Fibroblast of peridontal ligament (primary cell): ENCODE results near the gene RPL22.

ENCODE experiments used
- DNase-seq: peaks from one replicate; pipeline ENCODE4 v3.0.0-alpha.2; 2010; ENCODE audit errors: extremely low read depth

Gene RPL22

GRCh38 chr1:6200188-6200809 is 904 bp upstream of the RPL22 start:
- no peak for DNase-seq

GRCh38 chr1:6198646-6199297 is 623 bp downstream of the RPL22 start:
- DNase-seq = peak; percentile 27

GRCh38 chr1:6197746-6198427 is 1.5 kb downstream of the RPL22 start:
- no peak for DNase-seq

- DNase-seq = no peak
Measured at GRCh38 chr1:6191968-6192367, 7.4 kb downstream of the RPL22 start.

- DNase-seq = peak; percentile 45
Measured at GRCh38 chr1:6188466-6188865, 10.9 kb downstream of the RPL22 start.

- peak; percentile 45 for DNase-seq
Measured at GRCh38 chr1:6185635-6186382, 13.6 kb downstream of the RPL22 start.

- DNase-seq = peak; percentile 85
Measured at GRCh38 chr1:6185151-6185550, 14.2 kb downstream of the RPL22 start.

- no peak for DNase-seq
Measured at GRCh38 chr1:6184083-6184783, 15.2 kb downstream of the RPL22 start.

GRCh38 chr1:6183520-6183989 is 15.8 kb downstream of the RPL22 start:
- DNase-seq = no peak

GRCh38 chr1:6181347-6181770 is 18.0 kb downstream of the RPL22 start:
- DNase-seq = no peak

- DNase-seq = no peak
Measured at GRCh38 chr1:6180707-6181311, 18.6 kb downstream of the RPL22 start.

GRCh38 chr1:6180268-6180706 is 19.1 kb downstream of the RPL22 start, which contains the start of gene CHD5:
CHD5 (minus strand) TSS chr1:6180321; CDS start chr1:6180023, 298 bp downstream.
- no peak for DNase-seq

- no peak for DNase-seq
Measured at GRCh38 chr1:6179564-6180175, 19.7 kb downstream of the RPL22 start.

GRCh38 chr1:6178751-6179563 is 20.4 kb downstream of the RPL22 start:
- DNase-seq = no peak

- no peak for DNase-seq
Measured at GRCh38 chr1:6177681-6178380, 21.6 kb downstream of the RPL22 start.

- DNase-seq = no peak
Measured at GRCh38 chr1:6176779-6177178, 22.6 kb downstream of the RPL22 start.

- no peak for DNase-seq
Measured at GRCh38 chr1:6175411-6175828, 24.0 kb downstream of the RPL22 start.

- DNase-seq = no peak
Measured at GRCh38 chr1:6174621-6175410, 24.6 kb downstream of the RPL22 start.
